GM12872 (cell line): ENCODE measurements around the gene SMARCAD1.

Experiments
- CTCF ChIP-seq: IDR thresholded peaks from 3 replicates; pipeline ENCODE4 v1.5.1; 2011; ENCODE audit warnings: low read depth, mild to moderate bottlenecking, low read length, moderate library complexity; ENCODE audit not compliant: insufficient read depth

Gene SMARCAD1

GRCh38 chr4:94171616-94172015 lies 36.0 kb upstream of the SMARCAD1 start:
- TF ChIP-seq CTCF = peak; percentile 46

- TF ChIP-seq CTCF = no peak
These were observed 32.0 kb upstream of the SMARCAD1 start for GRCh38 chr4:94175553-94176261.

- no peak for TF ChIP-seq CTCF
These were observed 29.8 kb upstream of the SMARCAD1 start for GRCh38 chr4:94177822-94178221.

GRCh38 chr4:94181815-94182214 lies 25.9 kb upstream of the SMARCAD1 start:
- no peak for TF ChIP-seq CTCF

- TF ChIP-seq CTCF = no peak
These were observed 4.9 kb upstream of the SMARCAD1 start for GRCh38 chr4:94202769-94203168.

- no peak for TF ChIP-seq CTCF
These were observed 601 bp downstream of the SMARCAD1 start for GRCh38 chr4:94208266-94208665.

GRCh38 chr4:94208918-94209317 lies 1.3 kb downstream of the SMARCAD1 start:
- no peak for TF ChIP-seq CTCF
